WTC11 (cell line): ENCODE results near the gene TRIM65. TPM values are rescaled to one million over a fixed set of nuclear protein-coding genes. Genes with fewer than 3 reads are reported as not detected.

Experiments used
- ATAC-seq: fragments of 200-7000 bp; cut with Tn5 transposase; 2 replicates; pipeline ENCODE4 v1.10.0; 2021; ENCODE audit warnings: mild to moderate bottlenecking, moderate library complexity
- Bru-seq: library from RNA; stranded (reverse); fragments of 400-500 nt; gene quantifications from one replicate; lab custom pipeline; 2021; lab: Mats Ljungman, UMichigan
- CTCF ChIA-PET: fragments of 300-600 bp; sonication (Branson Sonifier 250); formaldehyde crosslinking; loops from one replicate; lab custom pipeline; 2021; ENCODE audit warnings: antibody characterized with exemption; lab: Charles Lee
- POLR2A ChIA-PET: fragments of 350-600 bp; sonication (Branson Sonifier 250); formaldehyde crosslinking; loops from one replicate; lab custom pipeline; 2021; ENCODE audit warnings: antibody characterized with exemption; lab: Charles Lee
- DNase-seq: peaks from one replicate; pipeline ENCODE4 v3.0.0; 2021; ENCODE audit warnings: low spot score
- H3K27ac Mint-ChIP-seq: 2 replicates; pipeline ENCODE4 v1.8.0; 2021; ENCODE audit warnings: mixed read lengths
- H3K27me3 Mint-ChIP-seq: 2 replicates; pipeline ENCODE4 v1.8.0; 2021; ENCODE audit warnings: low read depth, mild to moderate bottlenecking, moderate library complexity, mixed read lengths
- H3K36me3 Mint-ChIP-seq: 2 replicates; pipeline ENCODE4 v1.8.0; 2021; ENCODE audit warnings: mixed read lengths
- H3K4me1 Mint-ChIP-seq: 2 replicates; pipeline ENCODE4 v1.8.0; 2022; ENCODE audit warnings: mixed read lengths
- H3K4me3 Mint-ChIP-seq: 2 replicates; pipeline ENCODE4 v1.8.0; 2021; ENCODE audit warnings: mild to moderate bottlenecking, moderate library complexity, mixed read lengths
- H3K9me3 Mint-ChIP-seq: 2 replicates; pipeline ENCODE4 v1.8.0; 2021; ENCODE audit warnings: mixed read lengths
- AR ChIP-seq: fragments of 250-450 bp; sonication (Bioruptor Pico); IDR thresholded peaks from 2 replicates; pipeline ENCODE4 v1.9.0; 2021; ENCODE audit warnings: mild to moderate bottlenecking
- ATF2 ChIP-seq: sonication (generic); formaldehyde crosslinking; IDR thresholded peaks from 2 replicates; pipeline ENCODE4 v1.8.1; 2022; ENCODE audit warnings: low read depth, missing genetic modification reagents, borderline replicate concordance
- ERG ChIP-seq: fragments of 250-450 bp; sonication (Bioruptor Pico); IDR thresholded peaks from 2 replicates; pipeline ENCODE4 v1.8.0; 2021; ENCODE audit warnings: mild to moderate bottlenecking
- ETV6 ChIP-seq: sonication (generic); formaldehyde crosslinking; IDR thresholded peaks from 2 replicates; pipeline ENCODE4 v1.8.1; 2022; ENCODE audit warnings: mild to moderate bottlenecking, missing genetic modification reagents
- FOXJ3 ChIP-seq: sonication (generic); formaldehyde crosslinking; IDR thresholded peaks from 2 replicates; pipeline ENCODE4 v1.9.0; 2021; ENCODE audit warnings: missing genetic modification reagents, mild to moderate bottlenecking, borderline replicate concordance
- FOXP4 ChIP-seq: sonication (generic); formaldehyde crosslinking; IDR thresholded peaks from 2 replicates; pipeline ENCODE4 v1.8.0; 2022; ENCODE audit warnings: mild to moderate bottlenecking, missing genetic modification reagents
- HMGXB4 ChIP-seq: sonication (generic); formaldehyde crosslinking; IDR thresholded peaks from 2 replicates; pipeline ENCODE4 v1.8.1; 2023; ENCODE audit warnings: mild to moderate bottlenecking, moderate library complexity, missing genetic modification reagents
- IRF1 ChIP-seq: sonication (generic); formaldehyde crosslinking; IDR thresholded peaks from 2 replicates; pipeline ENCODE4 v1.8.0; 2023; ENCODE audit warnings: missing genetic modification reagents
- JUN ChIP-seq: sonication (generic); formaldehyde crosslinking; IDR thresholded peaks from 2 replicates; pipeline ENCODE4 v1.8.0; 2023; ENCODE audit warnings: mild to moderate bottlenecking, missing genetic modification reagents
- KAT7 ChIP-seq: sonication (generic); formaldehyde crosslinking; IDR thresholded peaks from 2 replicates; pipeline ENCODE4 v1.8.1; 2023; ENCODE audit warnings: missing genetic modification reagents, mild to moderate bottlenecking, borderline replicate concordance
- NFATC4 ChIP-seq: fragments of 250-450 bp; sonication (Bioruptor Pico); IDR thresholded peaks from 2 replicates; pipeline ENCODE4 v1.9.0; 2021; ENCODE audit warnings: mild to moderate bottlenecking
- NFE2L1 ChIP-seq: sonication (generic); formaldehyde crosslinking; IDR thresholded peaks from 2 replicates; pipeline ENCODE4 v1.8.1; 2023; ENCODE audit warnings: missing genetic modification reagents
- PRRX2 ChIP-seq: fragments of 250-450 bp; sonication (Bioruptor Pico); IDR thresholded peaks from 2 replicates; pipeline ENCODE4 v1.8.0; 2021; ENCODE audit warnings: mild to moderate bottlenecking
- RORB ChIP-seq: fragments of 250-450 bp; sonication (Bioruptor Pico); IDR thresholded peaks from 2 replicates; pipeline ENCODE4 v1.9.0; 2021; ENCODE audit warnings: mild to moderate bottlenecking
- ZBTB43 ChIP-seq: sonication (generic); formaldehyde crosslinking; IDR thresholded peaks from 2 replicates; pipeline ENCODE4 v1.8.1; 2023; ENCODE audit warnings: mild to moderate bottlenecking, missing genetic modification reagents
- ZNF281 ChIP-seq: sonication (generic); formaldehyde crosslinking; IDR thresholded peaks from 2 replicates; pipeline ENCODE4 v1.8.0; 2023; ENCODE audit warnings: mild to moderate bottlenecking, missing genetic modification reagents
- long read RNA-seq, 3 experiments: library from RNA in 1 of 3; library from capped mRNA in 1 of 3; library from polyadenylated mRNA in 1 of 3; unstranded in 2 of 3; stranded (forward) in 1 of 3; transcript quantifications; one replicate each; pipeline ENCODE4 v2.0.0, GENCODE V29; 2021
- total RNA-seq: library from RNA; stranded (reverse); gene quantifications from 3 replicates; pipeline ENCODE4 v1.2.3, GENCODE V29; 2021

The TRIM65 gene
- total RNA-seq (51.3 to 56.4 TPM (median 51.4 TPM) in 3 replicates), Bru-seq, nascent RNA (percentile 82 among the genes with signal in this experiment)
- long read RNA-seq, experiment 1, transcript TRIM65-204 (5 exons, 865 nt) = minor isoform, 13 of 210 reads
- long read RNA-seq, experiment 1, transcript TRIM65-201 (6 exons, 3,439 nt) = major isoform, 139 of 210 reads
- long read RNA-seq, experiment 1, partial matches to known transcripts = 17 of 210 reads
- long read RNA-seq, experiment 1, other reads (novel, unspliced or antisense) = 41 of 210 reads
- long read RNA-seq, experiment 2, partial matches to known transcripts = 0 of 28 reads
- long read RNA-seq, experiment 2, other reads (novel, unspliced or antisense) = 26 of 28 reads
- long read RNA-seq, experiment 3 = 0 reads

- ATAC-seq = peak; percentile 60
- peaks cover 26% of the 10 kb centered on the region for H3K4me1 Mint-ChIP-seq
- H3K36me3 Mint-ChIP-seq = peaks cover 15% of the 10 kb centered on the region
- H3K27ac Mint-ChIP-seq = peak within 1 kb of the TSS; percentile 88
- no peaks in the 10 kb centered on the region for H3K27me3 Mint-ChIP-seq
- H3K9me3 Mint-ChIP-seq = no peaks in the 10 kb centered on the region
- DNase-seq = peak; percentile 73
- peak within 1 kb of the TSS; percentile 82 for H3K4me3 Mint-ChIP-seq
- ChIA-PET POLR2A (interaction anchor here (0.6 to 2.0 kb wide), 6 partner anchors 11 to 82 kb away, joined by 3 to 6 read pairs (median 3); partner anchors contain the start of genes ACOX1, TEN1, TRIM47 and WBP2), CTCF (interaction anchor here (0.8 to 7.5 kb wide), 20 partner anchors 8 to 383 kb away, joined by 3 to 71 read pairs (median 6); partner anchors contain the start of genes CDK3, GALR2, MRPL38 and SMIM5)
- peak; percentile 58 for TF ChIP-seq IRF1
- TF ChIP-seq ZBTB43 (CRISPR knock-in tag) = no peak
- peak; percentile 77; the same call in 1 of the 2 replicates for TF ChIP-seq KAT7 (CRISPR knock-in tag)
- TF ChIP-seq AR (CRISPR knock-in tag) = no peak
- no peak for TF ChIP-seq FOXJ3
- no peak for TF ChIP-seq PRRX2
- no peak for TF ChIP-seq ATF2 (CRISPR knock-in tag)
- TF ChIP-seq FOXP4 (CRISPR knock-in tag) = peak; percentile 40; the same call in 1 of the 2 replicates
- peak; percentile 93 for TF ChIP-seq ETV6 (CRISPR knock-in tag)
- TF ChIP-seq ERG = no peak
- peak; percentile 83; the same call in 1 of the 2 replicates for TF ChIP-seq HMGXB4 (CRISPR knock-in tag)
- no peak for TF ChIP-seq NFATC4 (CRISPR knock-in tag)
- peak; percentile 21; the same call in 1 of the 2 replicates for TF ChIP-seq ZNF281
- TF ChIP-seq NFE2L1 (CRISPR knock-in tag) = no peak
- TF ChIP-seq RORB (CRISPR knock-in tag) = no peak
- peak; percentile 48; the same call in 1 of the 2 replicates for TF ChIP-seq JUN (CRISPR knock-in tag)
These were observed at the start of gene TRIM65 for GRCh38 chr17:75896415-75897159. Gene TRIM65, minus strand, starts transcription at chr17:75896951. Its CDS starts 14 bp downstream, at chr17:75896937.
